ENCODE measurements around the gene CFAP54.

GRCh38 chr12:96502477-96502876 lies 13.1 kb downstream of the CFAP54 start:
- TF ChIP-seq CTCF (IDR thresholded peaks at IDR 0.05) (no peak), EP300 (IDR thresholded peaks at IDR 0.05; ENCODE audit: borderline replicate concordance in 1 of 2, low read depth in 1 of 2, low read length in 1 of 2) (no peak), NFIC (IDR thresholded peaks at IDR 0.05; ENCODE audit: borderline replicate concordance) (no peak), EZH2phosphoT487 (IDR thresholded peaks at IDR 0.05; ENCODE audit: borderline replicate concordance, low read depth) (no peak), PBX3 (IDR thresholded peaks at IDR 0.05) (no peak)
